Spleen (tissue), 11 donors: ENCODE results near the gene OXCT2. TPM values are rescaled to one million over a fixed set of nuclear protein-coding genes. Genes with fewer than 3 reads are reported as not detected.
"Not testable (repeated sequence)": the region's sequence is repeated elsewhere in the genome, so short reads cannot be mapped to it uniquely, and the experiment has no call there.

Experiments
- DNase-seq: peaks from one replicate; pipeline ENCODE4 v3.0.0-alpha.2; 2020
- H3K27ac ChIP-seq, 8 donors: fragments of 200-600 bp; sonication (generic) in 7 of 8; 1 replicate in 4 of 8; 2 replicates in 4 of 8; pipeline versions ENCODE4 v1.5.0 to v1.8.0; 2016 to 2021; ENCODE audit warnings: inconsistent platforms in 4 of 8, mild to moderate bottlenecking in 4 of 8, moderate library complexity in 1 of 8
- H3K27me3 ChIP-seq, 7 donors: fragments of 200-600 bp; sonication (generic) in 6 of 7; replicated peaks in 1 of 7; 1 replicate in 4 of 7; 2 replicates in 3 of 7; pipeline versions ENCODE4 v1.5.0 to v1.8.0; 2016 to 2021; ENCODE audit warnings: inconsistent platforms in 3 of 7, mild to moderate bottlenecking in 1 of 7
- H3K36me3 ChIP-seq, 6 donors: fragments of 200-600 bp; sonication (generic) in 5 of 6; 1 replicate in 4 of 6; 2 replicates in 2 of 6; pipeline versions ENCODE4 v1.5.0 to v1.8.0; 2016 to 2021; ENCODE audit warnings: inconsistent platforms in 2 of 6
- H3K4me1 ChIP-seq, 6 donors: fragments of 200-600 bp; sonication (generic) in 5 of 6; 1 replicate in 3 of 6; 2 replicates in 3 of 6; pipeline versions ENCODE4 v1.5.0 to v1.8.0; 2016 to 2021; ENCODE audit warnings: inconsistent platforms in 3 of 6
- H3K4me3 ChIP-seq, 8 donors: fragments of 200-600 bp; sonication (generic) in 7 of 8; 1 replicate in 4 of 8; 2 replicates in 4 of 8; pipeline versions ENCODE4 v1.5.0 to v1.8.0; 2016 to 2021; ENCODE audit warnings: inconsistent platforms in 4 of 8, mild to moderate bottlenecking in 4 of 8, moderate library complexity in 2 of 8
- H3K9me3 ChIP-seq, 8 donors: fragments of 200-600 bp; sonication (generic) in 7 of 8; 1 replicate in 4 of 8; 2 replicates in 4 of 8; pipeline versions ENCODE4 v1.5.0 to v1.8.0; 2016 to 2021; ENCODE audit warnings: inconsistent platforms in 4 of 8
- CTCF ChIP-seq, 11 experiments: fragments of 200-600 bp in 7 of 11; fragments of 450-650 bp in 4 of 11; sonication (generic) in 4 of 11; IDR thresholded peaks in 8 of 11; conservative IDR thresholded peaks in 3 of 11; 1 replicate in 7 of 11; 2 replicates in 4 of 11; pipeline versions ENCODE4 v1.4.0 to v1.8.0; 2016 to 2021; ENCODE audit warnings: antibody characterized with exemption in 11 of 11, inconsistent platforms in 4 of 11, mild to moderate bottlenecking in 1 of 11
- POLR2A ChIP-seq, 3 donors: fragments of 450-650 bp; IDR thresholded peaks; one replicate each; pipeline ENCODE4 v1.5.1; 2017; ENCODE audit warnings: antibody characterized with exemption in 3 of 3, mild to moderate bottlenecking in 1 of 3
- POLR2AphosphoS5 ChIP-seq, 3 donors: sonication (generic); formaldehyde crosslinking; IDR thresholded peaks; one replicate each; pipeline ENCODE4 v1.5.1; 2017; ENCODE audit warnings: antibody characterized with exemption in 3 of 3
- WGBS, 5 donors: extraction: QIAGEN DNeasy Blood & Tissue Kit in 3 of 5; methylation state at CpG; one replicate each; pipeline versions ENCODE4 v1.1.5 to v1.1.7; 2013 to 2018; 5-methylcytosine and 5-hydroxymethylcytosine counted together
- intact Hi-C: fragments of 100-400 bp; cut with DNase I; formaldehyde crosslinking; loops from one replicate; pipeline ENCODE4 v1.15.0; 2023; ENCODE audit warnings: low total_unique reads
- polyA plus RNA-seq, 3 donors: library from polyadenylated mRNA; stranded (reverse); fragments of 200-250 nt; gene quantifications; one replicate each; pipeline ENCODE4 v1.2.1, GENCODE V29; 2013
- total RNA-seq, 7 donors: library from RNA; depleted of rRNA in 3 of 7; stranded (reverse); fragments of >200 nt in 3 of 7; fragmentation: NEBNext Ultra II Directional in 4 of 7; extraction: Animal tissue kit (Norgen Biotek cat#: 25700) in 4 of 7; gene quantifications; one replicate each; pipeline versions ENCODE4 v1.1.0 to v1.2.1, GENCODE V29; 2016 to 2021
- donor health status: healthy with polysubstance abuse.
- donor health status: DM: no; HTN: no; CAD: no; lungs with moderate emphysema.
- donor health status: DM: no; HTN: no; CAD: no.
- donor health status: Bipolar disorder and iron deficiency.
- donor health status: healthy.
- donor health status: DM: no; HTN: no; CAD: no.
- donor health status: DM: yes; HTN: yes; CAD: no.

OXCT2 gene
- total and polyA plus RNA-seq, 10 donors, result 0.35 to 3.8 (median 1.2) TPM

DNA sequence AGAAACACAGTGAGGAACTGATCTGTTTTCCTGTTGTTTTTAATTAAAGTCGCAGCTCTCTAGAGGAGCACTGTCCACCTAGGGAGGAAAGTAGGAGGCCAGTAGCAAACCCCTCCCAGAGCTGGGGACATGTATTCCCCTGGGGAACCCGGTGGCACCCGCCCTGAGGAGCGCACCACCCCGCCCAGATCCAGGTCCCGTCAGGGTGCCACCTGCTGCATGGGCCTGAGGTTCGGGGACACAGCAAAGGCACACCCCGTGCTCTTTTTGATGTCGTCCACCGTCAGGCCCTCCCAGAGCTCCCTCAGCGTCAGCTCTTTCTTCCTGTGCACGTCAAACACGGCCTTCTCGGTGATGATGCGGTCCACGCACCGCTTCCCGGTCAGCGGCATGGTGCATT, 1.6 kb downstream of the OXCT2 start:
- DNase-seq, H3K27ac ChIP-seq, H3K36me3 ChIP-seq, H3K4me3 ChIP-seq, H3K4me1 ChIP-seq, H3K9me3 ChIP-seq, intact Hi-C loops: not testable (repeated sequence)
- peaks cover 0 to 17% (median 4%) of the 10 kb centered on the region in 7 donors for H3K27me3 ChIP-seq
- WGBS, 5 donors, result 83 to 89% (median 85%) methylated on average over 9 to 18 of the region's 19 CpGs; no CpG with 5 or more reads in 1 of the 5 donors

GRCh38 chr1:39766466-39766865, 4.7 kb downstream of the OXCT2 start:
- 47 to 85% (median 71%) methylated on average over 1 to 2 of the region's 5 CpGs for WGBS, 5 donors
- H3K4me1 ChIP-seq, DNase-seq, intact Hi-C loops, H3K4me3 ChIP-seq, H3K9me3 ChIP-seq, H3K27ac ChIP-seq: not testable (repeated sequence)
- Histone ChIP-seq H3K36me3 (peaks cover 0 to 21% (median 1%) of the 10 kb centered on the region in 6 donors), H3K27me3 (peaks cover 0 to 16% (median 4%) of the 10 kb centered on the region in 7 donors)

- H3K4me1 ChIP-seq, H3K4me3 ChIP-seq, H3K9me3 ChIP-seq, DNase-seq, intact Hi-C loops, H3K27me3 ChIP-seq, H3K27ac ChIP-seq: not testable (repeated sequence)
- 87 to 100% (median 95%) methylated on average over 3 to 14 of the region's 19 CpGs; no CpG with 5 or more reads in 1 of the 5 donors for WGBS, 5 donors
- peaks cover 0 to 41% (median 12%) of the 10 kb centered on the region in 6 donors for H3K36me3 ChIP-seq
Observed at GRCh38 chr1:39764512-39764911, 6.6 kb downstream of the OXCT2 start.

DNA sequence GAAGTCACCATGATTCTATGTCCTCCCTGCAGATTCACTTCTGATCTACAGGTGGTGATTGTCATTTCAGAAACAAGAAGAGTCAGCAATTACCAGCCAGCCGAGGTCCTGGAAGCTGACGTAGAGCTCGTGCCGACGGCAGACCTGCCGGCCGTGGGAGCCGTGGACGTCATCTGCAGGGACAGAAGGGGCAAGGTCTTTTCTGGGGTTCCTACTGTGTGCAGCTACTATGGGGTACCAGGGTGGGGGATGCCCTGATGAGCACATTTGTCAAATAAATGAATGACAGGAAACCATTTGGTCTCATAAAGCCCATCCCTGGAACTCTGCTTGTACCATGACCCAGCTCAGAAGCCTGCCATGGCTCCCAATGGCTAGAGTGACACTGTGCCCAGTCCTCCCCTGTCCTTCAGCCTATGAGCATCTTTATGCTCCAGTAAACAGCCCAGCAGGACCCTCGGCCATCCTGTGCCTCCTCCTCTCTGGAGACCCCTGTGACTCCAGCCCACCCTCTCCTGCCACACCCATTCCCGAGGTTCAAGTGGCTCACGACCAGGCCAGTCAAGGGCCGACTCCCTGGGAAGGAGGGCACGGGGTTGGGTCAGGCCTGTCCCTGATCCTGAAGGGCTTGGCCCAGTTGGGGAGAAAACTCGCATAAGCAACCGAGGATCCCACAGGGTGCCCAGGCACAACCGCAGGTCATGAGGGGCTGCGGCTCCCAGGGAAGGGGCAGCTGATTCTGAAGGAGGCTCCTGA, 7.4 kb downstream of the OXCT2 start:
- H3K4me1 ChIP-seq, H3K27ac ChIP-seq, H3K4me3 ChIP-seq, H3K27me3 ChIP-seq, DNase-seq, H3K9me3 ChIP-seq, intact Hi-C loops: not testable (repeated sequence)
- peaks cover 0 to 48% (median 19%) of the 10 kb centered on the region in 6 donors for H3K36me3 ChIP-seq
- WGBS, 5 donors, result 84 to 92% (median 86%) methylated on average over 12 to 15 of the region's 18 CpGs

- no peak for TF ChIP-seq POLR2AphosphoS5 (IDR thresholded peaks at IDR 0.05)
- TF ChIP-seq CTCF (IDR thresholded peaks at IDR 0.05 in 8 of 11, conservative IDR thresholded peaks at IDR 0.05 in 3 of 11), result no peak
- no peak for TF ChIP-seq POLR2A (IDR thresholded peaks at IDR 0.05)
- Histone ChIP-seq H3K4me1 (no peaks in the 10 kb centered on the region), H3K27ac (no peak overlapping the region), H3K9me3 (no peaks in the 10 kb centered on the region), H3K4me3 (no peak overlapping the region), H3K36me3 (peaks cover 0 to 57% (median 28%) of the 10 kb centered on the region in 6 donors), H3K27me3 (no peaks in the 10 kb centered on the region)
- no peak for DNase-seq
- WGBS, 5 donors, result 91 to 95% (median 92%) methylated on average over 26 to 30 of the region's 30 CpGs
- intact Hi-C loops, result no loop called here
Observed at GRCh38 chr1:39762550-39763540, 8.3 kb downstream of the OXCT2 start.
